ACC112 (cell line): ENCODE data around the gene SPOCD1.

Experiments used
- H2AFZ ChIP-seq: fragments of 200-600 bp; sonication (generic); one replicate; pipeline ENCODE4 v1.6.0; 2017; ENCODE audit warnings: antibody characterized with exemption, low read length; ENCODE audit not compliant: unreplicated experiment
- H3K27ac ChIP-seq: fragments of 200-600 bp; sonication (generic); 2 replicates; pipeline ENCODE4 v1.5.1; 2014; ENCODE audit warnings: low read depth, mild to moderate bottlenecking, antibody characterized with exemption, low read length, moderate library complexity
- H3K27me3 ChIP-seq: fragments of 200-600 bp; sonication (generic); 2 replicates; pipeline ENCODE4 v1.6.1; 2014; ENCODE audit warnings: mild to moderate bottlenecking, antibody characterized with exemption, low read length, moderate library complexity, mixed read lengths; ENCODE audit not compliant: insufficient read depth
- H3K36me3 ChIP-seq: fragments of 200-600 bp; sonication (generic); 2 replicates; pipeline ENCODE4 v1.6.1; 2016; ENCODE audit warnings: mild to moderate bottlenecking, antibody characterized with exemption, low read length, moderate library complexity, mixed read lengths; ENCODE audit not compliant: insufficient read depth
- H3K4me1 ChIP-seq: fragments of 200-600 bp; sonication (generic); one replicate; pipeline ENCODE4 v1.6.1; 2016; ENCODE audit warnings: low read length, mixed read lengths; ENCODE audit not compliant: insufficient read depth, unreplicated experiment, control insufficient read depth
- H3K4me3 ChIP-seq: fragments of 200-600 bp; sonication (generic); 2 replicates; pipeline ENCODE4 v1.5.1; 2014; ENCODE audit warnings: mild to moderate bottlenecking, low read depth, low read length
- H3K79me2 ChIP-seq: fragments of 200-600 bp; sonication (generic); one replicate; pipeline ENCODE4 v1.6.0; 2016; ENCODE audit warnings: low read length; ENCODE audit not compliant: control insufficient read depth, unreplicated experiment, insufficient read depth

The SPOCD1 gene

DNA sequence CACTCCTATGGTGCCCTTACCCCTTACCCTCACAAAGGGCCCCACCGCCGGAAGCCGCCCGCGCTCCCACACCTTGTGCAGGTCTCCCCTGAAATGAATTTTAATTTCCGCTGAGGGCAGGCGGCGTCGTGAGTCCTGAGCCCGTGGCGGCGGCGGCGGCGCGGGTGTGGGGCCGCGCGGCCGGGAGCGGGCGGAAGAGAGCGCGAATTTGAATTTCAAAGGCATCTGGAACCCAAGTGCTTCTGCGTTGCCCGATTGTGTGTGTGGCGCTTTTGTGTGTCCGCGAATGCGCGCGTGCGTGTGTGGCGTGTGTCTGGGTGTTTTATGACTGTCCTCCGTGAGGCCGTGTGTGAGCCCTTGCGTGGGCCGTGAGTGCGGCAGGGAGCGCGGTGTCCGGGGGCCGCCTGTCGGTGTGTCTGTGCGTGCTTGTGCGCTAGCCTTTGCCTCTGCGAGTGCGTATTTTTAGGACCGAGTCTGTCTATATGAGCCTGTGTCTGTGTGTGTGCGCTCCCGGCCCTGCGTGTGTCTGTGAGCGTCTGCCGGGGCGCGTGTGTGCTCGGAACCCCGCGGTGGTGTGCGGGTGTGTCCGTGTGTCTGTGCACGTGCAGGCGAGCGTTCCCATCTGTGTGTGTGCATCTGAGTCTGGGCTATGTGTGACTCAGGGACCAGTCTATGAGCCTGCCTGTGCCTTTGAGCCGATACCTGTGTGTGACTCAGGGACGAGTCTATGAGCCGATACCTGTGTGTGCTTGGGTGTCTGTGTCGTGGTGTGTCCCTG, 43.7 kb downstream of the SPOCD1 start:
- H3K27ac ChIP-seq, result no peak overlapping the region
- H3K4me1 ChIP-seq, result no peaks in the 10 kb centered on the region
- H3K27me3 ChIP-seq, result peaks cover 51% of the 10 kb centered on the region
- no peak overlapping the region; the same call in 1 of the 2 replicates for H3K4me3 ChIP-seq
- H3K79me2 ChIP-seq, result no peaks in the 10 kb centered on the region
- H3K36me3 ChIP-seq, result no peaks in the 10 kb centered on the region
- H2AFZ ChIP-seq, result no peak overlapping the region

DNA sequence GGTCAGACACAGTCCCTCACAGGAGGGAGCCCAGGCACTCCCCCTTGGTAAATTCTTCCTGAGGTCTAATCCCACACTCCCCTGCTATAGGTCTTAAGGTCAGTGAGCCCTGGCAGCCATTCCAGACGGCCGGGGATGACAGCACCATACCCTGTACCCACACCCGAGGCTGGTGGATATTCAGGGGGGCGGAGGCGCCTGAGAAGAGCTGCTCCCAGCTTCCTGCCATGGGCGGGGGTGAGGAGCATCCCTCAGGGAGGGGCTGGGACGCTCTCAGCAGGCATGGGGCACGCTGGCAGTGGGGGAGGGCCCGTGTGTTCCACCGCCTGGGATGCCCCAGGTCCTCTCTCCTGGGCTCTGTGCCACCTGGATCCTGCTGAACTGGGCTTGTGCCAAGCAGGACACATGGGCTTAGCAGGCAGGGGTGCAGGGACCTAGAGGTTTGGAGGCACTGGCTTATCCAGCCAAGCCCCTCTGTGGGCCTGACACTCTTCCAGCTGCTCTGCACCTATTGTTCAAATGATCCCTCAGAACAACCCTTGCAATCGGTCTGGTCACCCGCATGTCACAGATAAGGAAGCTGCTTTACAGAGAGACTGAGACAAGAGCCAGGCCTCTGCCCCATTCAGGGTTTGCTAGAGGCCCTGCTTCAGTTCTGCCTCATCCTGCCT, 46.0 kb downstream of the SPOCD1 start:
- H3K4me1 ChIP-seq, result peaks cover 1% of the 10 kb centered on the region
- peaks cover 38% of the 10 kb centered on the region for H3K27me3 ChIP-seq
- H3K79me2 ChIP-seq, result no peaks in the 10 kb centered on the region
- H3K4me3 ChIP-seq, result no peak overlapping the region
- H3K36me3 ChIP-seq, result no peaks in the 10 kb centered on the region
- H3K27ac ChIP-seq, result no peak overlapping the region
- H2AFZ ChIP-seq, result no peak overlapping the region

DNA sequence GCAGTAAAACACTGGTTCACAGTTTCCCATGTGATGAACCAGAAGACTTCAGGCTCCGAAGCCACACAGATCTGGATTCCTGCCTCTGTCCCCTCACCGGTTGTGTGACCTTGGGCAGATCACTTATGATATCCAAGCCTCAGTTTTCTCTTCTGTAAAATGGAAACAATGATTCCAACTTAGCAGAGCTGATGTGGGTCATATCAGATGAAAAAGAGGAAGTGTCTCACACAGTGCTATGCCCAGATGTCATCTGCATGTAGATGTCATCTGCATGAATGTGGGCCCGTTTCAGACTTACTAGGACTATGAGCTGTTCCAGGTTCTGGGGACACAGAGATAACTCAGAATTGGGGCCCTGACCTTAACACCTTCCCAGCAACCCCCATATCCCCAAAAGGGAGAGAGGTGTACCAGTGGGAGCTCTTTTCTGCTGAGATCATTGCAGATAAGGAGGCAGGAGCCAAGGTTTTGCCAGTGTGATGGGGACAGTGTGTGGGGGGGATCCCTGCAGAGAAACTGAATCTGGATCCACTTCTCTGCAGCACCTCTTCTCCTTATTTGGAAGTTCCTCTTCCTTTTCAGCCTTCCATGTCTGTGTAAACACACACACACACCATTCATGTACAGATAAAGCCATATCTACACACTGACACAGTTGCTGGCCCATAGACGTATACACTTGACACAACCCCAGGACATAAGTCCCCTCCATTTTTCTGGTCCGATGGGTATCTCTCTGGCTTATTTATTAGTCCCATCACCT, 46.7 kb downstream of the SPOCD1 start:
- peaks cover 7% of the 10 kb centered on the region for H3K4me1 ChIP-seq

DNA sequence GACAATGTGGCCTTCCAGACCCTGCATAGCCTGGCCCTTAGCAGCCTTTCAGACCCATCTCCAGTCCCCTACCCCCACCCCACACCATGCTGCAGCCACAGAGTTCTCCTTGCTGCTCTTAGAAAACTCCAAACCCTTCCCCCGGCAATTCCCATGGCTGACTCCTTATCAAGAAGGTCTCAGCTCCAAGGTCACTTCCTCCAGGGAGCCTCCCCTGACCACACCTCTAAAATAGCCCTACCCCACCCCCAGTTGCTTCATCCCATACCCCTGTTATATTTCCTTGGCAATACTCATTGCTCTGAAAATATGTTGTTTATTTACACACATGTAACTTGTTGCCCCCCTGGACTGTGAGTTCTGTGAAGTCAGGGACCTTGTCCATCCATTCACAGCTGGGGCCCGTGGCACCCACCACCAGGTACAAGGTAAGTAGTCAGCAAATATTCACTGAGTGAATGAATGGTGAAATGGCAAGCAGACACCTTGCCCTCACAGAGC, 47.4 kb downstream of the SPOCD1 start:
- Histone ChIP-seq H3K79me2 (no peaks in the 10 kb centered on the region), H3K27ac (no peak overlapping the region), H3K36me3 (no peaks in the 10 kb centered on the region), H3K27me3 (peaks cover 24% of the 10 kb centered on the region), H2AFZ (no peak overlapping the region), H3K4me3 (no peak overlapping the region), H3K4me1 (peaks cover 7% of the 10 kb centered on the region)

More for the DNA sequence above, 46.7 kb downstream of the SPOCD1 start:
- Histone ChIP-seq H3K36me3 (no peaks in the 10 kb centered on the region), H2AFZ (no peak overlapping the region), H3K27ac (no peak overlapping the region), H3K79me2 (no peaks in the 10 kb centered on the region), H3K4me3 (no peak overlapping the region), H3K27me3 (peaks cover 31% of the 10 kb centered on the region)

DNA sequence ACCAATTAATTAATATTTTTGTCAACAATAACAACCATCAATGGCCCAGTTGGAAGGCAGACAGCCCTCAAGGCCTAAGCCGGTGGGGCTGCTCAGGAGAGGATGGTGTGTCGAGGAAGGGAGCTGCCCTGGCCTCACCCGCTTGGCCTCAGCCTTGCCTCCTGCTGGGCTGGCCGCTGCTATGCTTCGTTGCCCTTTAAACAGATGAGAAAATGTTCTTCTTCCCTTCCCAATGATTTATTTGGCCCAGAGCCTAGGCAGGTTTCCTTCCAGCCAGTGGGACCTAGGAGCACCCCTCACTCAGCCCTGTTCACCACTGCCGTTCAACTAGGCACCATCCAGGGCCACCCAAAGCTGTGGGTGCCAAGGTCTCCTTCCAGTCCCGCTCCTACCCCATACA, 48.6 kb downstream of the SPOCD1 start:
- Histone ChIP-seq H3K79me2 (no peaks in the 10 kb centered on the region), H3K36me3 (no peaks in the 10 kb centered on the region), H2AFZ (no peak overlapping the region), H3K27me3 (peaks cover 12% of the 10 kb centered on the region), H3K27ac (no peak overlapping the region), H3K4me3 (no peak overlapping the region), H3K4me1 (peaks cover 8% of the 10 kb centered on the region)

DNA sequence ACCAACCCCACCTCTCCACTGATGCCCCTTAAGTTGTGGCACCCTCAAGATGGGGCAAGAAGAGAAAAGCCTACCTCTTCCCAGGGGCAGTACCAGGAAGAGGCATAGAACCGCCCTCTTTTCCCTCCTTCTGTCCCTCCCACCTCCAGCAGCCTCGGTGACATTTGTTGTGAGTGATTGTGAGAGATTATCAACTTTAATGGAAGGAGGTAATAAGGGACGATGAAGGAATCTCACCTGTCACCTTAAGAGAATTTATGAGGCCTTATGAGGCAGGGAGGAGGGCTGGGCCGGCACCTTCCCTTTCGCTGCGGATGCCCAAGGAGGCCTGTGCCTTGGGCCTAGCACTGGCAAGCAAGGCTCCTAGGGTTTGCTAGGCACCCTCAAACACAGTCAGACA, 50.3 kb downstream of the SPOCD1 start:
- H2AFZ ChIP-seq, result no peak overlapping the region
- H3K27ac ChIP-seq, result no peak overlapping the region
- no peaks in the 10 kb centered on the region for H3K27me3 ChIP-seq
- no peaks in the 10 kb centered on the region for H3K79me2 ChIP-seq
- peaks cover 24% of the 10 kb centered on the region for H3K4me1 ChIP-seq
- no peak overlapping the region for H3K4me3 ChIP-seq
- no peaks in the 10 kb centered on the region for H3K36me3 ChIP-seq

DNA sequence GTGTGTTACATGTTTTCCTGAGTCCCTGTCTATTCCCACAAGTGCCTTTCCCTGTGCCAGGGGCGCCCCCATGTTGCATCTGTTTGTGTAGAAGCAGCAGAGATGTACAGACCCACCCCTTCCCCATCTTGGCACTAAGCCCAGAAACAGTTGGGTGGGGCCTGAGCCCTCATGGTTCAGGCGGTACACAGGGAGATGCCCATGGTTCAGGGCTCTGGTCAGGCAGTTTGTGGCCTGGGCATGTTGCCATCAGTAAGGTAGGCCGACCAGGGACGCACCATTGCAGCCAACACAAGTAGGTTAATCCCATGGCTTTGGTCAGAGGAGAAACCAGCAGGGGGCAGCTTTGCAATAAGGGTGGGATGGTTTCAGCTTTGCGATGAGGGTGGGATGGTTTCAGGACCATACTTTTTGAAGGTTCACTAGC, 50.8 kb downstream of the SPOCD1 start:
- Histone ChIP-seq H3K4me3 (no peak overlapping the region; the same call in 1 of the 2 replicates), H2AFZ (no peak overlapping the region), H3K27me3 (no peaks in the 10 kb centered on the region), H3K27ac (no peak overlapping the region), H3K36me3 (no peaks in the 10 kb centered on the region), H3K4me1 (peaks cover 28% of the 10 kb centered on the region), H3K79me2 (no peaks in the 10 kb centered on the region)

DNA sequence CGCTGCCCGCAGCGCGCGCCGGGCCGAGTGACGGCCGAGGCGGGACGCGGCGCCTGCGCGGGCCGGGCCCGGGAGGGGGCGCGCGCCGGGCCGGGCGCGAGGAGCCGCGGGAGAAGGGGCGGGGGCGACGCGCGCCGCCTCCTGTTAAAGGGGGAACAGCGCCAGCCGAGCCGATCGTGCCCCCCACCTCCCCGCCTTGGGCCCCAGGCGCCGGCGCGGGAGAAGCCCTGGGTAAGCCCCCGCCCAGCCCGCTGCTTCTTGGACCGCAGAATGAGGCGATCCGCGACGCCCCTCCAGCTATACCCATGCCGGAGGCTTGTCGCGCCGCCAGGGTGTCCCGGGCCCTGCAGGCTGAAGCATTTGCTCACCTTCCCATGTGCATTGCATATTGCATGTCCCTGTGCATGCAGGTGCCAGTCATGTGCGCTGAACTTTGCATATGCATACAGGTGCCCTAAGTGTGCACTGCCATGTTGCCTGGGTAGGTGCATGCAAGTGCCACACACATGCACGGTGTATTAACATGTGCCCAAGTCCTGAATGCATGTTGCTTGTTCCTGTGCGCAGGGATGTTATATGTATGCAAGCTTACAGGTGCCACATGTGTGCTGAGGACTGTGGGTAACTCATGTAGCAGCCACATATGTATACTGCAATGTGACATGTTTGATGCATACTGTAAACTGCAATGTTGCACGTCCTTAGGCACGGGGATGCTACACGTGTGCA, 51.3 kb downstream of the SPOCD1 start, which contains the start of gene ADGRB2:
Gene ADGRB2, minus strand, starts transcription at position 29 of the 729 bp plus-strand sequence. CDS start 7,119 bp downstream, outside the sequence.
- Histone ChIP-seq H3K36me3 (no peaks in the 10 kb centered on the region), H2AFZ (peak within 1 kb of the TSS; percentile 61), H3K4me3 (peak within 1 kb of the TSS; percentile 81), H3K27me3 (no peaks in the 10 kb centered on the region), H3K4me1 (peaks cover 34% of the 10 kb centered on the region), H3K79me2 (no peaks in the 10 kb centered on the region), H3K27ac (no peak within 1 kb of the TSS)

DNA sequence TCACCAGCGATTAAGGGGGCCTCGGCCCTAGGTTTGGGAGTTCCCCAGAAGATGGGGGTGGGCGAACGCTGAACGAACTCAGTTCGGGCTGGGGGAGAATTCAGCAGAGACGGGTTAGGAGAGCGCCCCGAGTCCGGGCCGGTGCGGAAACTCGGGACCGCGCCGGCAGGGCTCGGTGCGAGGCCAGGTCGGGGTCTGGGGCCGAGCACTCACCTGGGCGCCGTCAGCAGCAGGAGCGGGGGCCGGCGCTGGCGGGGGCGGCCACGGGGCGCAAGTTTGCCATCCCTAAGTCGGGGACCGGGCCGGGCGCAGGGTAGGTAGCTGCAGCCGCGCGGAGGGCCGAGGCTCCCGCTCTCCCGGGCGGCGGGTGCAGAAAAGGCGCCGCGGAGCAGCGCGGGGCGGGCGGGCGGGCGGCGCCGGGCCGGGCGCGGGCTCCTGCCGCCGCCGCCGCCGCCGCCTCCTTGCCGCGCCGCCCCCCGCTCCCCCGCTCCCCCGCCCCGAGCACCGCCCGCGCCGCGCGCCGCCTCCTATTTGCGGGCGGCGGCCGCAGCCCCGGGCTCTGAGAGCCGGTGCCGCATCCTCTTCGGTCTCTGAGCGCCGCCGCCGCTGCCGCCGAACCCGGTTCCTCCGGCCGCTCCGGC, 52.0 kb downstream of the SPOCD1 start:
- Histone ChIP-seq H3K79me2 (no peaks in the 10 kb centered on the region), H3K36me3 (no peaks in the 10 kb centered on the region), H3K4me3 (peak overlapping the region; percentile 81), H2AFZ (peak overlapping the region; percentile 61), H3K27me3 (no peaks in the 10 kb centered on the region), H3K27ac (no peak overlapping the region), H3K4me1 (peaks cover 36% of the 10 kb centered on the region)
